Caco-2 (cell line): ENCODE measurements around the gene ETHE1. TPM values are rescaled to one million over a fixed set of nuclear protein-coding genes. Genes with fewer than 3 reads are reported as not detected.

Experiments used
- BruUV-seq: library from RNA; stranded (reverse); fragments of 400-500 nt; replicated peaks from 2 replicates; lab custom pipeline; 2021; lab: Mats Ljungman, UMichigan
- CTCF ChIA-PET: fragments of 300-600 bp; sonication (Branson Sonifier 250); formaldehyde crosslinking; loops from one replicate; lab custom pipeline; 2022; ENCODE audit warnings: antibody characterized with exemption; lab: Charles Lee
- POLR2A ChIA-PET: fragments of 300-600 bp; sonication (Branson Sonifier 250); formaldehyde crosslinking; loops from one replicate; lab custom pipeline; 2022; ENCODE audit warnings: antibody characterized with exemption; lab: Charles Lee
- DNase-seq, 2 experiments: peaks; one replicate each; pipeline versions ENCODE4 v3.0.0 to v3.0.0-alpha.2; 2020 to 2022
- H3K27me3 ChIP-seq: replicated peaks from 2 replicates; pipeline ENCODE4 v1.6.0; 2011; ENCODE audit warnings: low read length; ENCODE audit not compliant: control insufficient read depth, insufficient read depth
- H3K36me3 ChIP-seq: 2 replicates; pipeline ENCODE4 v1.5.1; 2011; ENCODE audit warnings: low read length; ENCODE audit not compliant: control insufficient read depth, insufficient read depth
- H3K4me1 ChIP-seq: fragments of 250-450 bp; sonication (Bioruptor Pico); 2 replicates; pipeline ENCODE4 v1.5.1; 2020; ENCODE audit warnings: mild to moderate bottlenecking
- H3K4me3 ChIP-seq: 2 replicates; pipeline ENCODE4 v1.5.1; 2011; ENCODE audit warnings: low read depth, mild to moderate bottlenecking, control low read depth, low read length
- H3K9me3 ChIP-seq: fragments of 250-450 bp; sonication (Bioruptor Pico); 2 replicates; pipeline ENCODE4 v1.5.1; 2020; ENCODE audit warnings: mild to moderate bottlenecking, moderate library complexity
- H3K27ac Mint-ChIP-seq: one replicate; pipeline ENCODE4 v1.8.0; 2022; ENCODE audit warnings: mixed read lengths; ENCODE audit not compliant: unreplicated experiment
- H3K27me3 Mint-ChIP-seq: one replicate; pipeline ENCODE4 v1.8.0; 2022; ENCODE audit warnings: mixed read lengths; ENCODE audit not compliant: insufficient read depth, unreplicated experiment
- H3K36me3 Mint-ChIP-seq: one replicate; pipeline ENCODE4 v1.8.0; 2022; ENCODE audit warnings: mild to moderate bottlenecking, mixed read lengths; ENCODE audit not compliant: insufficient read depth, unreplicated experiment
- H3K4me1 Mint-ChIP-seq: one replicate; pipeline ENCODE4 v1.8.0; 2022; ENCODE audit warnings: low read depth, mixed read lengths; ENCODE audit not compliant: unreplicated experiment
- H3K4me3 Mint-ChIP-seq: one replicate; pipeline ENCODE4 v1.8.0; 2022; ENCODE audit warnings: mild to moderate bottlenecking, moderate library complexity, mixed read lengths; ENCODE audit not compliant: unreplicated experiment
- H3K9me3 Mint-ChIP-seq: one replicate; pipeline ENCODE4 v1.8.0; 2022; ENCODE audit warnings: mixed read lengths; ENCODE audit not compliant: unreplicated experiment
- intact Hi-C: fragments of 100-400 bp; cut with micrococcal nuclease; formaldehyde crosslinking; loops from one replicate; pipeline ENCODE4 v1.10.0; 2022; ENCODE audit not compliant: unreplicated experiment
- total RNA-seq: library from RNA; stranded (reverse); gene quantifications from 2 replicates; pipeline ENCODE4 v1.2.3, GENCODE V29; 2022
- TF ChIP-seq, protein P1 (sequence below), 2 experiments: fragments of 200-600 bp in 1 of 2; IDR thresholded peaks; 1 replicate in 1 of 2; 2 replicates in 1 of 2; pipeline versions ENCODE4 v1.5.1 to v1.8.0; 2011 to 2022; ENCODE audit warnings: antibody characterized with exemption in 1 of 2, control low read depth in 1 of 2, inconsistent platforms in 1 of 2, low read depth in 1 of 2, low read length in 1 of 2, mild to moderate bottlenecking in 1 of 2, moderate library complexity in 1 of 2; ENCODE audit not compliant: insufficient read depth in 1 of 2, severe bottlenecking in 1 of 2, unreplicated experiment in 1 of 2

Gene ETHE1
- total RNA-seq, 1 experiment from 2014 or later, result 39.6 TPM

- Mint-ChIP-seq H3K4me3 (no peak overlapping the region), H3K36me3 (peaks cover 28% of the 10 kb centered on the region), H3K27me3 (no peaks in the 10 kb centered on the region), H3K4me1 (no peaks in the 10 kb centered on the region), H3K9me3 (no peaks in the 10 kb centered on the region), H3K27ac (no peak overlapping the region)
- ChIA-PET POLR2A (no interaction called here), CTCF (no interaction called here)
- Histone ChIP-seq H3K36me3 (peaks cover 2% of the 10 kb centered on the region; the same call in 1 of the 2 replicates), H3K4me1 (no peaks in the 10 kb centered on the region), H3K4me3 (no peak overlapping the region), H3K9me3 (no peaks in the 10 kb centered on the region), H3K27me3 (no peaks in the 10 kb centered on the region)
- TF ChIP-seq, protein P1, sequence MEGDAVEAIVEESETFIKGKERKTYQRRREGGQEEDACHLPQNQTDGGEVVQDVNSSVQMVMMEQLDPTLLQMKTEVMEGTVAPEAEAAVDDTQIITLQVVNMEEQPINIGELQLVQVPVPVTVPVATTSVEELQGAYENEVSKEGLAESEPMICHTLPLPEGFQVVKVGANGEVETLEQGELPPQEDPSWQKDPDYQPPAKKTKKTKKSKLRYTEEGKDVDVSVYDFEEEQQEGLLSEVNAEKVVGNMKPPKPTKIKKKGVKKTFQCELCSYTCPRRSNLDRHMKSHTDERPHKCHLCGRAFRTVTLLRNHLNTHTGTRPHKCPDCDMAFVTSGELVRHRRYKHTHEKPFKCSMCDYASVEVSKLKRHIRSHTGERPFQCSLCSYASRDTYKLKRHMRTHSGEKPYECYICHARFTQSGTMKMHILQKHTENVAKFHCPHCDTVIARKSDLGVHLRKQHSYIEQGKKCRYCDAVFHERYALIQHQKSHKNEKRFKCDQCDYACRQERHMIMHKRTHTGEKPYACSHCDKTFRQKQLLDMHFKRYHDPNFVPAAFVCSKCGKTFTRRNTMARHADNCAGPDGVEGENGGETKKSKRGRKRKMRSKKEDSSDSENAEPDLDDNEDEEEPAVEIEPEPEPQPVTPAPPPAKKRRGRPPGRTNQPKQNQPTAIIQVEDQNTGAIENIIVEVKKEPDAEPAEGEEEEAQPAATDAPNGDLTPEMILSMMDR (IDR thresholded peaks at IDR 0.05; ENCODE audit: insufficient read depth in 1 of 2, low read depth in 1 of 2, low read length in 1 of 2, severe bottlenecking in 1 of 2, unreplicated experiment in 1 of 2), result no peak
- intact Hi-C loops, result no loop called here
- no TSS peak for BruUV-seq
- no peak for DNase-seq
Measured at GRCh38 chr19:43546581-43546980, 19.6 kb upstream of the ETHE1 start.

GRCh38 chr19:43545981-43546380, 19.0 kb upstream of the ETHE1 start:
- no peaks in the 10 kb centered on the region for H3K4me1 Mint-ChIP-seq
- Histone ChIP-seq H3K27me3 (no peaks in the 10 kb centered on the region), H3K36me3 (peaks cover 2% of the 10 kb centered on the region; the same call in 1 of the 2 replicates), H3K4me1 (no peaks in the 10 kb centered on the region), H3K4me3 (no peak overlapping the region), H3K9me3 (no peaks in the 10 kb centered on the region)
- ChIA-PET CTCF (no interaction called here), POLR2A (no interaction called here)
- no peaks in the 10 kb centered on the region for H3K9me3 Mint-ChIP-seq
- intact Hi-C loops, result no loop called here
- no peak overlapping the region for H3K4me3 Mint-ChIP-seq
- no TSS peak for BruUV-seq
- H3K27ac Mint-ChIP-seq, result no peak overlapping the region
- peaks cover 28% of the 10 kb centered on the region for H3K36me3 Mint-ChIP-seq
- TF ChIP-seq, protein P1 (IDR thresholded peaks at IDR 0.05; ENCODE audit: insufficient read depth in 1 of 2, low read depth in 1 of 2, low read length in 1 of 2, severe bottlenecking in 1 of 2, unreplicated experiment in 1 of 2), result no peak
- H3K27me3 Mint-ChIP-seq, result no peaks in the 10 kb centered on the region
- DNase-seq, result no peak

- Mint-ChIP-seq H3K27ac (no peak overlapping the region), H3K27me3 (no peaks in the 10 kb centered on the region), H3K4me3 (no peak overlapping the region), H3K4me1 (no peaks in the 10 kb centered on the region), H3K36me3 (peaks cover 23% of the 10 kb centered on the region), H3K9me3 (no peaks in the 10 kb centered on the region)
- H3K9me3 ChIP-seq, result no peaks in the 10 kb centered on the region
- no TSS peak for BruUV-seq
- H3K4me3 ChIP-seq, result no peak overlapping the region
- no peak for DNase-seq
- TF ChIP-seq, protein P1 (IDR thresholded peaks at IDR 0.05; ENCODE audit: insufficient read depth in 1 of 2, low read depth in 1 of 2, low read length in 1 of 2, severe bottlenecking in 1 of 2, unreplicated experiment in 1 of 2), result no peak
- H3K36me3 ChIP-seq, result peaks cover 2% of the 10 kb centered on the region; the same call in 1 of the 2 replicates
- H3K27me3 ChIP-seq, result no peaks in the 10 kb centered on the region
- H3K4me1 ChIP-seq, result no peaks in the 10 kb centered on the region
- ChIA-PET CTCF (no interaction called here), POLR2A (no interaction called here)
- intact Hi-C loops, result no loop called here
Measured at GRCh38 chr19:43545276-43545675, 18.3 kb upstream of the ETHE1 start.
